ENCODE data around the gene ZSCAN20.

ZSCAN20 gene

GRCh38 chr1:33488624-33489023 lies 16.2 kb downstream of the ZSCAN20 start:
- DNase-seq (ENCODE audit: extremely low read depth, low read depth): no peak
- no peak for TF ChIP-seq CTCF (IDR thresholded peaks at IDR 0.05; ENCODE audit: low read depth, low read length)

GRCh38 chr1:33494929-33495328 lies 22.5 kb downstream of the ZSCAN20 start:
- DNase-seq (ENCODE audit: extremely low read depth, low read depth): no peak
- no peak for TF ChIP-seq CTCF (IDR thresholded peaks at IDR 0.05; ENCODE audit: low read depth, low read length)

- no peak for TF ChIP-seq CTCF (IDR thresholded peaks at IDR 0.05; ENCODE audit: low read depth, low read length)
- no peak for DNase-seq (ENCODE audit: extremely low read depth, low read depth)
These were observed 25.0 kb downstream of the ZSCAN20 start for GRCh38 chr1:33497410-33497809.

GRCh38 chr1:33500547-33500946 lies 28.1 kb downstream of the ZSCAN20 start:
- DNase-seq (ENCODE audit: extremely low read depth, low read depth): no peak
- peak; percentile 3; the same call in 1 of the 2 replicates for TF ChIP-seq CTCF (IDR thresholded peaks at IDR 0.05; ENCODE audit: low read depth, low read length)

GRCh38 chr1:33501309-33501708 lies 28.9 kb downstream of the ZSCAN20 start:
- no peak for DNase-seq (ENCODE audit: extremely low read depth, low read depth)
- TF ChIP-seq CTCF (IDR thresholded peaks at IDR 0.05; ENCODE audit: low read depth, low read length): no peak

- no peak for TF ChIP-seq CTCF (IDR thresholded peaks at IDR 0.05; ENCODE audit: low read depth, low read length)
- DNase-seq (ENCODE audit: extremely low read depth, low read depth): no peak
These were observed 29.3 kb downstream of the ZSCAN20 start for GRCh38 chr1:33501774-33502173.

GRCh38 chr1:33502726-33503125 lies 30.3 kb downstream of the ZSCAN20 start:
- TF ChIP-seq CTCF (IDR thresholded peaks at IDR 0.05; ENCODE audit: low read depth, low read length): no peak
- no peak for DNase-seq (ENCODE audit: extremely low read depth, low read depth)
